Measurements from ENCODE around the gene ARPC1B. TPM values are rescaled to one million over a fixed set of nuclear protein-coding genes. Genes with fewer than 3 reads are reported as not detected.

ARPC1B gene
- total and polyA plus RNA-seq, 9 of the 15 experiments (the other 6 are each of a cell fraction or from before 2014, with no cell fraction given): 6.7 to 357 (median 211) TPM

- TF ChIP-seq RNF219 (CRISPR knock-in tag; IDR thresholded peaks at IDR 0.05): no peak
- no peak for TF ChIP-seq BRCA1 (IDR thresholded peaks at IDR 0.05)
- TF ChIP-seq BRCA1 (CRISPR knock-in tag; IDR thresholded peaks at IDR 0.05): no peak
- TF ChIP-seq KDM2B (CRISPR knock-in tag; IDR thresholded peaks at IDR 0.05): no peak
- peak; percentile 81 for TF ChIP-seq SPI1 (IDR thresholded peaks at IDR 0.05; ENCODE audit: borderline replicate concordance, low read depth, low read length)
- peak; percentile 100 for TF ChIP-seq ZBTB1 (CRISPR knock-in tag; IDR thresholded peaks at IDR 0.05; ENCODE audit: borderline replicate concordance, low read depth)
- TF ChIP-seq SNRNP70 (optimal IDR thresholded peaks at IDR 0.05; ENCODE audit: low read depth, low read length): no peak
- no peak for TF ChIP-seq BCLAF1 (IDR thresholded peaks at IDR 0.05; ENCODE audit: borderline replicate concordance in 1 of 2, control insufficient read depth in 1 of 2, low read depth in 2 of 2, low read length in 1 of 2)
- TF ChIP-seq SUPT5H (IDR thresholded peaks at IDR 0.05): peak; percentile 91
- peak; percentile 86; the same call in 1 of the 2 replicates for TF ChIP-seq STAT6 (CRISPR knock-in tag; IDR thresholded peaks at IDR 0.05)
- peak; percentile 99 for TF ChIP-seq RB1 (IDR thresholded peaks at IDR 0.05; ENCODE audit: low read depth)
- peak; percentile 87; the same call in 1 of the 2 replicates for TF ChIP-seq GTF2F1 (IDR thresholded peaks at IDR 0.05; ENCODE audit: low read depth, low read length)
- TF ChIP-seq ATF3 (IDR thresholded peaks at IDR 0.05): peak; percentile 100
- TF ChIP-seq ATF3 (CRISPR knock-in tag; conservative IDR thresholded peaks at IDR 0.05): peak; percentile 100
- peak; percentile 81 for TF ChIP-seq PHF20 (IDR thresholded peaks at IDR 0.05; ENCODE audit: partially characterized antibody)
- no peak for TF ChIP-seq ILF3 (IDR thresholded peaks at IDR 0.05; ENCODE audit: borderline replicate concordance)
- TF ChIP-seq CCNT2 (IDR thresholded peaks at IDR 0.05; ENCODE audit: borderline replicate concordance, extremely low read depth, insufficient read length, low read depth, low read length): peak; percentile 81
- 0 out of 2 replicates have a peak, but pooled peaks have one; percentile 47 for TF ChIP-seq THAP7 (CRISPR knock-in tag; IDR thresholded peaks at IDR 0.05)
These were observed 34.1 kb downstream of the ARPC1B start, which contains the start of the genes BUD31 and PDAP1 (continued) for GRCh38 chr7:99408379-99409191.

Data from K562 (cell line).